Kidney (tissue), 14 donors: Measurements from ENCODE around the gene NLRP1. TPM values are rescaled to one million over a fixed set of nuclear protein-coding genes. Genes with fewer than 3 reads are reported as not detected.

Experiments
- DNase-seq, 5 donors: peaks; one replicate each; pipeline ENCODE4 v3.0.0-alpha.2; 2013 to 2020
- FAIRE-seq: peaks from 2 replicates; lab custom pipeline; 2012; peaks lifted over from hg19 to GRCh38; lab: Jason Lieb, UNC
- H3K27ac ChIP-seq, 2 donors: one replicate each; pipeline ENCODE4 v1.7.0; 2013; ENCODE audit warnings: low read depth in 2 of 2, low read length in 2 of 2, inconsistent platforms in 1 of 2
- H3K27me3 ChIP-seq: one replicate; pipeline ENCODE4 v1.7.1; 2013; ENCODE audit warnings: low read length, inconsistent platforms; ENCODE audit not compliant: control insufficient read depth, insufficient read depth
- H3K36me3 ChIP-seq, 3 donors: one replicate each; pipeline versions ENCODE4 v1.7.0 to v1.7.1; 2013; ENCODE audit warnings: low read length in 3 of 3, control low read depth in 1 of 3, inconsistent platforms in 1 of 3; ENCODE audit not compliant: insufficient read depth in 3 of 3, control insufficient read depth in 2 of 3
- H3K4me1 ChIP-seq, 3 donors: one replicate each; pipeline versions ENCODE4 v1.7.0 to v1.7.1; 2013; ENCODE audit warnings: low read length in 3 of 3, inconsistent platforms in 1 of 3, low read depth in 1 of 3; ENCODE audit not compliant: control insufficient read depth in 2 of 3, insufficient read depth in 2 of 3
- H3K4me3 ChIP-seq, 3 donors: one replicate each; pipeline versions ENCODE4 v1.7.0 to v1.8.1; 2013; ENCODE audit warnings: low read length in 3 of 3, control low read depth in 1 of 3, inconsistent platforms in 1 of 3
- H3K9ac ChIP-seq, 3 donors: one replicate each; pipeline versions ENCODE4 v1.7.0 to v1.7.1; 2013; ENCODE audit warnings: low read length in 3 of 3, control low read depth in 1 of 3, inconsistent platforms in 1 of 3
- H3K9me3 ChIP-seq, 3 donors: one replicate each; pipeline versions ENCODE4 v1.7.0 to v1.7.1; 2013; ENCODE audit warnings: low read length in 3 of 3, control low read depth in 1 of 3, inconsistent platforms in 1 of 3; ENCODE audit not compliant: control insufficient read depth in 2 of 3, insufficient read depth in 1 of 3
- intact Hi-C: fragments of 100-400 bp; cut with DNase I; formaldehyde crosslinking; loops from one replicate; pipeline ENCODE4 v1.11.1; 2022
- polyA plus RNA-seq: library from polyadenylated mRNA; stranded (reverse); fragments of 350-450 nt; fragmentation: Illumina TruSeq; extraction: RNeasy Lipid Tissue Mini Kit (QIAGEN cat#74804); gene quantifications from one replicate; pipeline ENCODE4 v1.2.3, GENCODE V29; 2014; ENCODE audit warnings: low read depth, low replicate concordance; ENCODE audit not compliant: insufficient read depth
- total RNA-seq: library from RNA; stranded (reverse); fragmentation: NEBNext Ultra II Directional; extraction: Animal tissue kit (Norgen Biotek cat#: 25700); gene quantifications from one replicate; pipeline ENCODE4 v1.2.1, GENCODE V29; 2021
- TF ChIP-seq, protein P1 (sequence below): IDR thresholded peaks from 3 replicates; pipeline ENCODE4 v1.5.1; 2012; ENCODE audit warnings: mild to moderate bottlenecking, moderate library complexity, borderline replicate concordance; ENCODE audit not compliant: insufficient read depth; ENCODE audit errors: extremely low read depth
- donor health status: control.
- donor health status: control.
- donor health status: control.
- donor health status: control.
- donor health status: control.
- donor health status: DM: yes; HTN: yes; CAD: no.
- donor health status: Normal renal cell carcinoma (clear cell type).

NLRP1 gene
- total and polyA plus RNA-seq, 2 donors from 2014 or later = 11.4 to 19.6 TPM

DNA sequence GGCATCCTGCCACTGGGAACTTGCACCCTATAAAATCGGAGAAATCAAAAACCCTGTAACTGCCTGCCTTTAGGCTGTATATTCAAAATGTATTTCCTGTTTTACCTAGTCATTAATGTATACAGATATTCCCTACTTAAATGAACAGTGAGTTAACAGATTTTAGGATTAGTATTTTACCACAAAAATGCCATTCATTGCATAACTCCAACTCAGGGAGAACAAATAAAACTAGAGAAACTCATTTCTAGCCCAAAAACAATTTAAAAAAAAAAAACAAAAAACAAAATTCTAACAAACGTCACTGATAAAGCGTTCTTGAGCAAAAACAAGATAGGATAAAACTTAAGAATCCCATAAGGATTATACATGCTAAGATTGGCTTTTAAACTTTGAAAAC lies 111.8 kb downstream of the NLRP1 start:
- Histone ChIP-seq H3K27ac (no peak overlapping the region), H3K27me3 (no peaks in the 10 kb centered on the region), H3K4me3 (no peak overlapping the region), H3K9me3 (no peaks in the 10 kb centered on the region), H3K9ac (no peak overlapping the region), H3K36me3 (peaks cover 11 to 29% (median 13%) of the 10 kb centered on the region in 3 donors), H3K4me1 (peaks cover 0 to 5% (median 0%) of the 10 kb centered on the region in 3 donors)
- FAIRE-seq = no peak
- intact Hi-C loops = no loop called here
- DNase-seq = no peak
- TF ChIP-seq, protein P1, sequence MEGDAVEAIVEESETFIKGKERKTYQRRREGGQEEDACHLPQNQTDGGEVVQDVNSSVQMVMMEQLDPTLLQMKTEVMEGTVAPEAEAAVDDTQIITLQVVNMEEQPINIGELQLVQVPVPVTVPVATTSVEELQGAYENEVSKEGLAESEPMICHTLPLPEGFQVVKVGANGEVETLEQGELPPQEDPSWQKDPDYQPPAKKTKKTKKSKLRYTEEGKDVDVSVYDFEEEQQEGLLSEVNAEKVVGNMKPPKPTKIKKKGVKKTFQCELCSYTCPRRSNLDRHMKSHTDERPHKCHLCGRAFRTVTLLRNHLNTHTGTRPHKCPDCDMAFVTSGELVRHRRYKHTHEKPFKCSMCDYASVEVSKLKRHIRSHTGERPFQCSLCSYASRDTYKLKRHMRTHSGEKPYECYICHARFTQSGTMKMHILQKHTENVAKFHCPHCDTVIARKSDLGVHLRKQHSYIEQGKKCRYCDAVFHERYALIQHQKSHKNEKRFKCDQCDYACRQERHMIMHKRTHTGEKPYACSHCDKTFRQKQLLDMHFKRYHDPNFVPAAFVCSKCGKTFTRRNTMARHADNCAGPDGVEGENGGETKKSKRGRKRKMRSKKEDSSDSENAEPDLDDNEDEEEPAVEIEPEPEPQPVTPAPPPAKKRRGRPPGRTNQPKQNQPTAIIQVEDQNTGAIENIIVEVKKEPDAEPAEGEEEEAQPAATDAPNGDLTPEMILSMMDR = no peak

DNA sequence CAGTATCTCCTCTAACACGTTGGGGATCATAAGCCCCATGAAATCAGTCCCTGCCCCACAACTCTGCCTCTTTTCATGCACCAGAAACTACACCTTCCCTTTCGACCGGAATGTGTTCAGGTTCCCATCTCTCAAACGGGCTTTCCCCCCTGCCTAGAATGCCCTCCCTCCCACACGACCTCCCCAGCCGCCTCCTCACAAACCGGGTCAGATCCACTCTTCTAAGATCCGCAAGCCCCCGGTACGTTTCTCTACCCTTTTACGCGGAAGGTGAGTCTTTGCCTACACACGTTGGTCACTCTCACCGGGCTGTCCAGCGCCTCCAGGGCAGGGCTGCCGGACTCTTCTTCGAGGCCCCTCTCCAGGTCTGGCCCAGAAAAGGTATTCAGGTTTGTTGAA lies 116.2 kb downstream of the NLRP1 start:
- intact Hi-C loops = no loop called here
- H3K4me1 ChIP-seq = peaks cover 0 to 8% (median 0%) of the 10 kb centered on the region in 3 donors
- no peaks in the 10 kb centered on the region for H3K9me3 ChIP-seq
- H3K9ac ChIP-seq = peak overlapping the region; percentile 17 to 64 (median 46)
- H3K27me3 ChIP-seq = no peaks in the 10 kb centered on the region
- H3K36me3 ChIP-seq = peaks cover 0 to 4% (median 0%) of the 10 kb centered on the region in 3 donors
- DNase-seq (no peak), FAIRE-seq (no peak)
- TF ChIP-seq, protein P1 = no peak
- no peak overlapping the region for H3K27ac ChIP-seq
- peak overlapping the region; percentile 60 to 83 (median 71) for H3K4me3 ChIP-seq

DNA sequence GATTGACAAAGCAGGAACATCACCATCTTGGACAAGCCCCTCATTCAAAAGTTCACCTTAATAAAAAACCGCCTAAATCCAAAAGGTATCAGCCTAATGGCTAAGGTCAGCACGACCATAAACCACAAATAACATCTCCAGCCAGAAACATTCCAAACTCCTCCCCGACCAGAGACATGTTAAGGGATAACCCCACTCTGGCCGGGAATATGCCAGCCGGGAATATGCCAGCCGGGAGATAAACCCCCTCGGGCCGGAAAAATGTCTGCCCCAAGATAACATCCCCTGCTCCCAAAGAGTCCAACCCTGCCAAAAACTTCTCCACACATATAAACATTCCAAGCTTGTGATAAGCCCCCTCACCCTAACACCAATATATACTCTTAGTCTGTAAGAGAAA lies 116.9 kb downstream of the NLRP1 start:
- intact Hi-C loops = no loop called here
- H3K36me3 ChIP-seq = no peaks in the 10 kb centered on the region
- H3K9me3 ChIP-seq = no peaks in the 10 kb centered on the region
- H3K4me3 ChIP-seq = peak overlapping the region in 2 of 3 donors; percentile 71 to 83
- FAIRE-seq = no peak
- peaks cover 0 to 8% (median 0%) of the 10 kb centered on the region in 3 donors for H3K4me1 ChIP-seq
- H3K27ac ChIP-seq = no peak overlapping the region
- peak overlapping the region in 1 of 3 donors; percentile 17 for H3K9ac ChIP-seq
- H3K27me3 ChIP-seq = no peaks in the 10 kb centered on the region
- TF ChIP-seq, protein P1 = no peak
- DNase-seq = peak in 1 of 5 donors; percentile 3

DNA sequence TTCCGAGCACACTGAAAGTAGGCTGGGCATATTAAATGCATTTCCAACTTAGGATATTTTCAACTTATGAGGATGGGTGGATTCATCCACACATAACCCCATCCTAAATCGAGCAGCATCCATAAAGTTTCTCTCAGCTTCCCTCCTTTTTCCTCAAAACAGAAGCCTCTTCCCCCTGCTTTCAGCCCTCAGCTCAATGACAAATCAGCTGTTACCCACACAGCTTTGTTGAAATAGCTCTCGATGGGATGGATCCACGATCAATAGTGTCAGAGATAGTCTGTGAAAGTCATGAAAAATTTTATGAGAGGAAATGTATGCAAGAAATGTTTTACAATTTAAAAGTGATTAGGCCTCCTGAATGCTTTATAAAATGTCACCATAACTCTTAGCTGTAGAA lies 118.0 kb downstream of the NLRP1 start:
- H3K27me3 ChIP-seq = no peaks in the 10 kb centered on the region
- no peak overlapping the region for H3K9ac ChIP-seq
- H3K4me1 ChIP-seq = peaks cover 0 to 8% (median 0%) of the 10 kb centered on the region in 3 donors
- intact Hi-C loops = no loop called here
- FAIRE-seq (no peak), DNase-seq (no peak)
- H3K4me3 ChIP-seq = no peak overlapping the region
- no peak overlapping the region for H3K27ac ChIP-seq
- H3K9me3 ChIP-seq = no peaks in the 10 kb centered on the region
- H3K36me3 ChIP-seq = peaks cover 0 to 2% (median 0%) of the 10 kb centered on the region in 3 donors
- TF ChIP-seq, protein P1 = no peak
